CD4-positive, CD25-positive, alpha-beta regulatory T cell (primary cell): ENCODE results near the gene CBX8. TPM values are rescaled to one million over a fixed set of nuclear protein-coding genes. Genes with fewer than 3 reads are reported as not detected.
A peak's percentile ranks its signal among the peaks of the same experiment; 100 is the strongest.

ENCODE experiments used
- ATAC-seq, 2 donors: fragments of 150-1000 bp; cut with Tn5 transposase; one replicate each; pipeline ENCODE4 v1.10.0; 2021; ENCODE audit warnings: low read depth in 2 of 2, moderate number of reproducible peaks in 2 of 2, moderate library complexity in 1 of 2
- DNase-seq, 3 donors: peaks; one replicate each; pipeline versions ENCODE4 v3.0.0 to v3.0.0-alpha.2; 2012 to 2022; ENCODE audit warnings: mixed read lengths in 1 of 3
- H3K27ac ChIP-seq: one replicate; pipeline ENCODE4 v1.7.0; 2013; ENCODE audit warnings: mild to moderate bottlenecking, low read length; ENCODE audit not compliant: insufficient read depth, poor library complexity, severe bottlenecking
- H3K27me3 ChIP-seq: one replicate; pipeline ENCODE4 v1.7.0; 2013; ENCODE audit warnings: low read length; ENCODE audit not compliant: control insufficient read depth, insufficient read depth
- H3K36me3 ChIP-seq: one replicate; pipeline ENCODE4 v1.7.0; 2013; ENCODE audit warnings: mild to moderate bottlenecking, low read length, moderate library complexity; ENCODE audit not compliant: control insufficient read depth, insufficient read depth
- H3K4me1 ChIP-seq: 2 replicates; pipeline ENCODE4 v1.7.0; 2013; ENCODE audit warnings: mild to moderate bottlenecking, low read length; ENCODE audit not compliant: insufficient read depth, control insufficient read depth, poor library complexity, severe bottlenecking
- H3K4me3 ChIP-seq: one replicate; pipeline ENCODE4 v1.7.0; 2013; ENCODE audit warnings: low read depth, mild to moderate bottlenecking, low read length, moderate library complexity
- H3K9me3 ChIP-seq, 2 experiments: 1 replicate in 1 of 2; 2 replicates in 1 of 2; pipeline ENCODE4 v1.7.0; 2013; ENCODE audit warnings: low read length in 2 of 2, mild to moderate bottlenecking in 1 of 2, moderate library complexity in 1 of 2; ENCODE audit not compliant: control insufficient read depth in 2 of 2
- H3K27ac Mint-ChIP-seq, 3 donors: one replicate each; pipeline ENCODE4 v1.8.0; 2020 to 2022; ENCODE audit warnings: mild to moderate bottlenecking in 3 of 3, mixed read lengths in 3 of 3, moderate library complexity in 2 of 3
- H3K27me3 Mint-ChIP-seq: one replicate; pipeline ENCODE4 v1.8.0; 2022; ENCODE audit warnings: mild to moderate bottlenecking, mixed read lengths
- H3K36me3 Mint-ChIP-seq: one replicate; pipeline ENCODE4 v1.8.0; 2020; ENCODE audit warnings: mixed read lengths
- H3K4me1 Mint-ChIP-seq, 4 donors: one replicate each; pipeline ENCODE4 v1.8.0; 2020 to 2022; ENCODE audit warnings: mixed read lengths in 4 of 4, mild to moderate bottlenecking in 1 of 4
- H3K4me3 Mint-ChIP-seq, 4 donors: one replicate each; pipeline ENCODE4 v1.8.0; 2020 to 2022; ENCODE audit warnings: mild to moderate bottlenecking in 4 of 4, mixed read lengths in 4 of 4, moderate library complexity in 3 of 4
- H3K9me3 Mint-ChIP-seq, 7 donors: one replicate each; pipeline ENCODE4 v1.8.0; 2020 to 2022; ENCODE audit warnings: mixed read lengths in 7 of 7, mild to moderate bottlenecking in 3 of 7, moderate library complexity in 2 of 7
- polyA plus RNA-seq, 4 donors: library from polyadenylated mRNA; unstranded; fragments of 300-500 nt; fragmentation: Illumina TruSeq; gene quantifications; one replicate each; pipeline ENCODE4 v1.2.3, GENCODE V29; 2021
- total RNA-seq: library from RNA; stranded (reverse); gene quantifications from one replicate; pipeline ENCODE4 v1.2.3, GENCODE V29; 2022

CBX8 gene
- total and polyA plus RNA-seq, 5 donors from 2014 or later, result 0.30 to 3.4 (median 1.3) TPM

DNA sequence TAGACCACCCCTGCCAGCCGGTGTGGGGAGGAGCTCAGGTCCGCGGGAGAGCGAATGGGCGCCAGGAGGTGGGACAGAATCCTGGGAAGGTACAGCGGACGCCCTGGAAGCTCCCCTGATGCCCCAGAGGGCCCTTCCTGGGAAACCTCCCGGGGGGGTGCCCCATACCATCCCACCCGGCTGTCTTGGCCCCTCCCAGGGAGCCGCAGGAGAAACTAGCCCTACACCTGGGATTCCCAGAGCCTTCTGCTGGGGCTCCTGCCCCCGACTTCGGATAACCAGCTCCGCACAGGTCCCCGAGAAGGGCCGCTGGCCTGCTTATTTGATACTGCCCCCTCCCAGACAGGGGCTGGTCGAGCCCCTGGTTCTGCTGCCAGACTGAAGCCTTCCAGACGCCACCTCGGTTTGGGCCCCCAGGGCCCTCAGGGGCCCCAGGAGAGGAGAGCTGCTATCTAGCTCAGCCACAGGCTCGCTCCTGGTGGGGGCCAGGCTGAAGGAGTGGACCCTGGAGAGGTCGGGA, 45.3 kb upstream of the CBX8 start:
- DNase-seq (no peak), ATAC-seq (no peak)
- Histone ChIP-seq H3K36me3 (no peaks in the 10 kb centered on the region), H3K27me3 (peaks cover 2% of the 10 kb centered on the region), H3K4me3 (no peak overlapping the region), H3K4me1 (peaks cover 71% of the 10 kb centered on the region), H3K27ac (no peak overlapping the region), H3K9me3 (no peaks in the 10 kb centered on the region)
- H3K36me3 Mint-ChIP-seq, result peaks cover 5% of the 10 kb centered on the region
- H3K27me3 Mint-ChIP-seq, result peaks cover 53% of the 10 kb centered on the region
- H3K9me3 Mint-ChIP-seq, result peaks cover 0 to 2% (median 0%) of the 10 kb centered on the region in 7 donors
- H3K4me1 Mint-ChIP-seq, result peaks cover 5 to 49% (median 20%) of the 10 kb centered on the region in 4 donors
- peak overlapping the region; percentile 73 to 85 (median 80) for H3K4me3 Mint-ChIP-seq
- peak overlapping the region in 1 of 3 donors; percentile 36 for H3K27ac Mint-ChIP-seq

DNA sequence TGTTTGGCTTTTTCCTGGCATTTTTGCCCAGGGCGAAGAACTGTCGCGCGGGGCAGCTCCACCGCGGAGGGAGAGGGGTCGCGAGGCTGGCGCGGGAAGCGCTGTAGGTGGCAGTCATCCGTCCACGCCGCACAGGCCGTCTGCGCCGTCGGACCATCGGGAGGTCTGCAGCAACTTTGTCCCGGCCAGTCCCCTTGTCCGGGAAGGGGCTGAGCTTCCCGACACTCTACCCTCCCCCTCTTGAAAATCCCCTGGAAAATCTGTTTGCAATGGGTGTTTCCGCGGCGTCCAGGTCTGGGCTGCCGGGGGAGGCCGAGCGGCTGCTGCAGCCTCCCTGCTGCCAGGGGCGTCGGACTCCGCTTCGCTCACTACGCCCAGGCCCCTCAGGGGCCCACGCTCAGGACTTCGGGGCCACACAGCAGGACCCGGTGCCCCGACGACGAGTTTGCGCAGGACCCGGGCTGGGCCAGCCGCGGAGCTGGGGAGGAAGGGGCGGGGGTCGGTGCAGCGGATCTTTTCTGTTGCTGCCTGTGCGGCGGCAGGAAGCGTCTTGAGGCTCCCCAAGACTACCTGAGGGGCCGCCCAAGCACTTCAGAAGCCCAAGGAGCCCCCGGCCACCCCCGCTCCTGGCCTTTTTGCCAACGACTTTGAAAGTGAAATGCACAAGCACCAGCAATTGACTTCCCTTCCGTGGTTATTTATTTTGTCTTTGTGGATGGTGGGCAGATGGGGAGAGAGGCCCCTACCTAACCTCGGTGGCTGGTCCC, 44.7 kb upstream of the CBX8 start:
- peaks cover 0 to 2% (median 0%) of the 10 kb centered on the region in 7 donors for H3K9me3 Mint-ChIP-seq
- Histone ChIP-seq H3K4me3 (no peak overlapping the region), H3K9me3 (no peaks in the 10 kb centered on the region), H3K36me3 (no peaks in the 10 kb centered on the region), H3K27me3 (peaks cover 2% of the 10 kb centered on the region), H3K27ac (no peak overlapping the region), H3K4me1 (peaks cover 78% of the 10 kb centered on the region)
- peak in 2 of 3 donors; percentile 45 to 52 for DNase-seq
- H3K27ac Mint-ChIP-seq, result peak overlapping the region in 1 of 3 donors; percentile 36
- H3K4me1 Mint-ChIP-seq, result peaks cover 5 to 56% (median 20%) of the 10 kb centered on the region in 4 donors
- H3K36me3 Mint-ChIP-seq, result peaks cover 5% of the 10 kb centered on the region
- peak overlapping the region; percentile 68 to 85 (median 79) for H3K4me3 Mint-ChIP-seq
- H3K27me3 Mint-ChIP-seq, result peaks cover 53% of the 10 kb centered on the region
- no peak for ATAC-seq

DNA sequence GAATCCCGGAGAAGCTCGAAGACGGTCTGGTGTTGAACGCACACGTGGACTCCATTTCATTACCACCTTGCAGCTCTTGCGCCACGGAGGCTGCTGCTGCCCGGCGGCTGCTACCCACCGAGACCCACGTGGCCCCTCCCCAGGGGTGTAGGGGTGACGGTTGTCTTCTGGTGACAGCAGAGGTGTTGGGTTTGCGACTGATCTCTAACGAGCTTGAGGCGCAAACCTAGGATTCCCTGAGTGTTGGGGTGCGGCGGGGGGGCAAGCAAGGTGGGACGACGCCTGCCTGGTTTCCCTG, 44.1 kb upstream of the CBX8 start:
- peaks cover 2% of the 10 kb centered on the region for H3K27me3 ChIP-seq

DNA sequence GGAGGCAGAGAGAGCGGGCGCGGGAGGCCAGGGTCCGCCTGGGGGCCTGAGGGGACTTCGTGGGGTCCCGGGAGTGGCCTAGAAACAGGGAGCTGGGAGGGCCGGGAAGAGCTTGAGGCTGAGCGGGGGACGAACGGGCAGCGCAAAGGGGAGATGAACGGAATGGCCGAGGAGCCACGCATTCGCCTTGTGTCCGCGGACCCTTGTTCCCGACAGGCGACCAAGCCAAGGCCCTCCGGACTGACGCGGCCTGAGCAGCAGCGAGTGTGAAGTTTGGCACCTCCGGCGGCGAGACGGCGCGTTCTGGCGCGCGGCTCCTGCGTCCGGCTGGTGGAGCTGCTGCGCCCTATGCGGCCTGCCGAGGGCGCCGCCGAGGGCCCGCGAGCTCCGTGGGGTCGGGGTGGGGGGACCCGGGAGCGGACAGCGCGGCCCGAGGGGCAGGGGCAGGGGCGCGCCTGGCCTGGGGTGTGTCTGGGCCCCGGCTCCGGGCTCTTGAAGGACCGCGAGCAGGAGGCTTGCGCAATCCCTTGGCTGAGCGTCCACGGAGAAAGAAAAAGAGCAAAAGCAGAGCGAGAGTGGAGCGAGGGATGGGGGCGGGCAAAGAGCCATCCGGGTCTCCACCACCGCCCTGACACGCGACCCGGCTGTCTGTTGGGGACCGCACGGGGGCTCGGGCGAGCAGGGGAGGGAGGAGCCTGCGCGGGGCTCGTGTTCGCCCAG, 43.6 kb upstream of the CBX8 start:
- ATAC-seq (no peak), DNase-seq (peak in 2 of 3 donors; percentile 40 to 41)
- Mint-ChIP-seq H3K27ac (peak overlapping the region in 1 of 3 donors; percentile 95), H3K9me3 (peaks cover 0 to 2% (median 0%) of the 10 kb centered on the region in 7 donors), H3K36me3 (peaks cover 5% of the 10 kb centered on the region), H3K27me3 (peaks cover 47% of the 10 kb centered on the region), H3K4me1 (peaks cover 5 to 58% (median 19%) of the 10 kb centered on the region in 4 donors), H3K4me3 (peak overlapping the region; percentile 68 to 87 (median 78))
- Histone ChIP-seq H3K4me3 (no peak overlapping the region), H3K36me3 (no peaks in the 10 kb centered on the region), H3K27me3 (no peaks in the 10 kb centered on the region), H3K27ac (no peak overlapping the region), H3K9me3 (no peaks in the 10 kb centered on the region), H3K4me1 (peaks cover 89% of the 10 kb centered on the region)

More for the DNA sequence above, 44.1 kb upstream of the CBX8 start:
- ATAC-seq (no peak), DNase-seq (no peak)
- H3K4me3 Mint-ChIP-seq, result peak overlapping the region; percentile 67 to 85 (median 78)
- H3K36me3 ChIP-seq, result no peaks in the 10 kb centered on the region
- no peak overlapping the region for H3K27ac ChIP-seq
- peak overlapping the region in 1 of 3 donors; percentile 26 for H3K27ac Mint-ChIP-seq
- H3K36me3 Mint-ChIP-seq, result peaks cover 5% of the 10 kb centered on the region
- no peak overlapping the region for H3K4me3 ChIP-seq
- no peaks in the 10 kb centered on the region for H3K9me3 ChIP-seq
- peaks cover 0 to 2% (median 0%) of the 10 kb centered on the region in 7 donors for H3K9me3 Mint-ChIP-seq
- H3K4me1 Mint-ChIP-seq, result peaks cover 5 to 57% (median 19%) of the 10 kb centered on the region in 4 donors
- H3K27me3 Mint-ChIP-seq, result peaks cover 47% of the 10 kb centered on the region
- H3K4me1 ChIP-seq, result peaks cover 84% of the 10 kb centered on the region

DNA sequence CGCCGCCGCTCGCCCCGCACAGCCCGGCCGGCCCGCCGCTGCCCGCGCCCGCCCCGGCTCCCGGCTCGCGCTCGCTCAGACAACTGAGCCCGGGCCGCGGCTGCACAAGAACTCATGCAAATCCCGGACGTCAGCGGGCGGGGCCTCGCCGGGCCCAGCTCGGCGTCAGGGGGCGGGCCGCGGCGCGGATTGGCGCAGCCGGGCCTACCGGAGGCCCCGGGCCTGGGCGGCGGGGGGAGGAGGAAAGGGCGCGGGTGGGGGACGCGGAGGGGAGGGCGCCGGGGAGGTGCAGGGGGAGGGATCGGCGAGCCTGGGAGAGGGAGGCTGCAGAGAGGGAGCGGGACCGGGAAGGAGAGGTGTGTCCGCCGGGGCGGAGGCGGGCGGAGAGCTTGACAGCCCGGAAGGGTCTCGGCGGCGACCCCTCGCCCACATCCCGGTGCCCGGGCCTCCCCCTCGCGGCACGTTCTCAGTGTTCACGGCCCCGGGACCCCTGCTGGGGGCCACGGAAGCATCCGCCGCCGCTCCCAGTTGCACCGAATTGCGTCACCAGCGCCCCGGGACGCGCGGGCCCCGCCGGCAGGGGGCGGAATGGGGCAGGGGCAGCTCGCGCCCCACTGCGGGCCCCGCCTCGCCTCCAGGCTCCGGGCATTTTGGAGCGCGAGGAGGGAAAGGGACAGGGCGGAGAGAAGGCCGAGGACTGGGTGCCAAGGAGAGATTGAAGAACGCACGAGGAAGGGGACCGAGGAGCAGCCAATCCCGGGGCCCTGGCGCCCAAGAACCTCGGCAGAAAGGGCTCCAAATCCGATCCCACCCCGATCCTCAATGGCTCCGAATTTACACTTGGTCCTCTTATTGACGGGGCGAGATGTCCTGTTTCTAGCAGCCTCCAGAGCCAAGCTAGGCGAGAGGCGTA, 42.7 kb upstream of the CBX8 start, which contains the start of gene CBX4:
Gene CBX4, minus strand, starts transcription at position 85 of the 913 bp plus-strand sequence. CDS start 189 bp downstream, outside the sequence.
- peak within 1 kb of the TSS; percentile 93 to 99 (median 98) for H3K4me3 Mint-ChIP-seq
- H3K4me3 ChIP-seq, result peak within 1 kb of the TSS; percentile 95

DNA sequence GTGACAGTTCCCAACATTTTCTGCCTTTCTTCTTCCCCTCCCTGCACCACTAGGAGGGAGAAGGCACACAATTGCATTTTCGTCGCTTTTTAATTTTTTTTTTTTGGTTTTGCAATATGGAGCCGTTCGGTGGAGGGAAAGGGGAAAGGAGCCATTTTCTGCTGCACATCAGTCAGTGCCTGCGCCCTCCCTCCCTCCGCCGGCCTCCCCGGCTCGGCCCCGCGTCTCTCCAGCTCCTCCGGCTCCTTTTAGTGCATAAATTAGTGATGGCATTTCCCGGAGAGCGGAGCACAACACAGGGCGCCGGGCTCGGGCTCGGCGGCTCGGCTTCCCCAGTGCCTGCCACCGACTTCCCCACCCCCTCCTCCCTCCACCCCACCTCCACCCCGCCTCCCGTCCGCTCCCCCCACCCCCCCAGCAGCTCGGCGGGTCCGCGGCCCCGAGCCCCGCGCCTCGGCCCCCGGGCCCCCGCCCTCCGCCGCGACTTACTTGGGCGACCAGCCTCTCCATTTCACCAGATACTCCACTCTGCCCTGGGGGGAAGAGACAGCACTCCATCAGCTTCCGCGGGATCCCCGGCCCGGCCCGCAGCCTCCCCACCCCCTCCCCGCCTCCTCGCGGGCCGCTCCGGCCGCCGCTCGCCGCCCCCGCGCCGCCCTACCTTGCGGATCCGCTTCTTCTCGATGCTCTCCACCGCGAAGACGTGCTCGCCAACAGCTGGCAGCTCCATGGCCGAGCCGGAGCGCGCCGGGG, 41.8 kb upstream of the CBX8 start:
- ATAC-seq, result peak; percentile 18 to 35
- Mint-ChIP-seq H3K27ac (peak overlapping the region; percentile 97 to 99 (median 98)), H3K9me3 (peaks cover 0 to 2% (median 0%) of the 10 kb centered on the region in 7 donors), H3K4me3 (peak overlapping the region; percentile 93 to 99 (median 98)), H3K36me3 (peaks cover 7% of the 10 kb centered on the region), H3K4me1 (peaks cover 5 to 63% (median 20%) of the 10 kb centered on the region in 4 donors), H3K27me3 (peaks cover 46% of the 10 kb centered on the region)
- Histone ChIP-seq H3K36me3 (peaks cover 6% of the 10 kb centered on the region), H3K27ac (peak overlapping the region; percentile 76), H3K4me3 (peak overlapping the region; percentile 95), H3K9me3 (no peaks in the 10 kb centered on the region), H3K4me1 (peaks cover 81% of the 10 kb centered on the region), H3K27me3 (no peaks in the 10 kb centered on the region)
- DNase-seq, result peak; percentile 42 to 78 (median 72)

More for the DNA sequence above, 42.7 kb upstream of the CBX8 start, which contains the start of gene CBX4:
- H3K9me3 Mint-ChIP-seq, result peaks cover 0 to 2% (median 0%) of the 10 kb centered on the region in 7 donors
- H3K36me3 Mint-ChIP-seq, result peaks cover 6% of the 10 kb centered on the region
- H3K27me3 Mint-ChIP-seq, result peaks cover 47% of the 10 kb centered on the region
- H3K4me1 ChIP-seq, result peaks cover 82% of the 10 kb centered on the region
- peaks cover 6% of the 10 kb centered on the region for H3K36me3 ChIP-seq
- H3K27ac Mint-ChIP-seq, result peak within 1 kb of the TSS; percentile 97 to 99 (median 98)
- peaks cover 5 to 60% (median 20%) of the 10 kb centered on the region in 4 donors for H3K4me1 Mint-ChIP-seq
- DNase-seq, result peak; percentile 87 to 92 (median 87)
- no peaks in the 10 kb centered on the region for H3K27me3 ChIP-seq
- H3K9me3 ChIP-seq, result no peaks in the 10 kb centered on the region
- ATAC-seq, result peak; percentile 79 to 81
- H3K27ac ChIP-seq, result peak within 1 kb of the TSS; percentile 76
